ENCODE data around the gene DLL1. TPM values are rescaled to one million over a fixed set of nuclear protein-coding genes. Genes with fewer than 3 reads are reported as not detected.

DLL1 gene
- total RNA-seq, 1 donor from 2014 or later, result 1.8 TPM

DNA sequence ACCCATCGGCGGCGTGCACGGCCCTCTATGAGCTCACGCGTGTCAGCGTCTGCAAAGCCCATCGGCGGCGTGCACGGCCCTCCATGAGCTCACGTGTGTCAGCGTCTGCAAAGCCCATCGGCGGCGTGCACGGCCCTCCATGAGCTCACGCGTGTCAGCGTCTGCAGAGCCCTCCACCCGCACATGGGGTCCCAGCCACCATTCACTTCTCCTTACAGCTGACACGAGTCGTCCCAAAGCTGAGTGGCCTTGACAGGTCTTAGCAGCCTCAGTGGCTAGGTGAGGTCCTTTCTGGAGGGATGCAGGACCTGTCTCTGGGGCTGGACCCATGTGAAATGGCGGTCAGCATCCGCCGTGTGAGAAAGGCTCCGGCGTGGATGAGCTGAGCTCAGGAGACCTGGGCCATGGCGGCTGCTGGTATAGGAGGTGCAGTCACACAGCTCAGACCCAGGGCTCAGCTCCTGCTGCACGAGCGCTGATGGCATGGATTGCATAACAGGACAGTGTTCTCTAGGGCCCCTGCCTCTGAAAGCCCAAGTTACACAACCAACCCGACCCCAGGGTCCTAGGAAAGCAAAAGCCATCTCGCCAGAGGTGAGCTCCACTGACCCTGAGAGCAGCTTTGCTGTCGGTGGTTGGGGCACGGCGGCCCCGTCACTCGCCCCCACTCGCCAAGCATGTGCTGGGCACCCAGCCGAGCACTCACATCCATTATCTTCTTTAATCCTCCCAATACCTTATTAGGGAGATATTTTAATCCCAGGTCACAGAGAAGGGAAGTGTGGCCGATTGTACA, 38.9 kb downstream of the DLL1 start:
- no peak for DNase-seq (ENCODE audit: low read depth, low spot score)

DNA sequence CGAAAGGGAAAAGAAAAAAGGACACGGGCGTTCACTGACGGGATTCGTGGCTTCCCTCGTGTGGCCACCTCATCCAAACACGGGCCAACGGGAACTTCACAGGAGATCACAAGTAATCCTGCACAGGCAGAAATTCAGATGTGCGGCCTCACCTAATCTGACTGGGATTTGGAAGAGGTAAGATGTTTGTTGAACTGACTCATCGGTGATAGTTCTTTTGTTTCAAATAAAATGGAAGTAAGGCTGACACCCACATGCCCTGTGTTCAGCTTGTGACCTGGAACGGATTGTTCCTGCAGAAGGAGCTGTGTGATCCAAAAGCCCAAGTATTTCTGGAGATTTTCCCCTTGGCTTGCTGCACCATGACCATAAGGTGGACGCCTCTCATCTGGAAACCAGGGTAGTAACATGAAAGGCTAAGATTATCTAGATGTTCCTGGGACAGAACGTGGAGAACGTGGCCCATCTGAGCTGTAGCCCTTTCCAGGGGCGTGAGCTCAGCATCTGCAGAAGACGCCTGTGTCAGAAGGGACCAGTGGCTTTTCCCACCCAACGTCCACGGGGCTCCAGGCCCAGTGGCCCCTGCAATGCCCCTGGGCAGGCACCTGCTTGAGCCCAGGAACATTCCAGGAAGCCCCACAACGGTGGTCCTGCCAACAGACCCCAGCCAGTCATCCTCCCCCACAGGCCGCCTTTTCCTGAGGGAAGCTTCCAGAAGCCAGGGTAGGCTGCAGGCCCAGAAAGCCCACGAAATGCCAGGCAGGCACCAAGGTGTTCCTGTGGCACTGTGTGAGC, 39.7 kb downstream of the DLL1 start:
- no peak for DNase-seq (ENCODE audit: low read depth, low spot score)

DNA sequence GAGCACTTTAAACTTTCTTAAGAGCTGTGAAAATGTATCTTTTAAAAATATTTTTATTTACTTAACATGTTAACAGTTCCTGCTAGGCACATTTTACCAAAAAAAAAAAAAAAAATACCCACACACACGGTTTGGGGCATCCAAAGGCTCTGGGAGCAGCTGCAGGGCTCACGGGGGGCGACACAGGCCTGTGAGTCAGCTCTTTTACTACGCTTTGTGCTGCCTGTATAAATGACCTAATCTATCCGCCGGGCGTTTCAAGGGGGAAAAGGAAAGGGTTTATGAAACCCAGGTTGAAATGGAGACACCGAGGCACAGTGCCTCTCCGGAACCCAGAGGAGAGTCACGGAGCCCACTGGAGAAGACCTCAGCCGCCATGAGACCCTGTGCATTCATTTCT, 40.4 kb downstream of the DLL1 start:
- no peak for DNase-seq (ENCODE audit: low read depth, low spot score)

DNA sequence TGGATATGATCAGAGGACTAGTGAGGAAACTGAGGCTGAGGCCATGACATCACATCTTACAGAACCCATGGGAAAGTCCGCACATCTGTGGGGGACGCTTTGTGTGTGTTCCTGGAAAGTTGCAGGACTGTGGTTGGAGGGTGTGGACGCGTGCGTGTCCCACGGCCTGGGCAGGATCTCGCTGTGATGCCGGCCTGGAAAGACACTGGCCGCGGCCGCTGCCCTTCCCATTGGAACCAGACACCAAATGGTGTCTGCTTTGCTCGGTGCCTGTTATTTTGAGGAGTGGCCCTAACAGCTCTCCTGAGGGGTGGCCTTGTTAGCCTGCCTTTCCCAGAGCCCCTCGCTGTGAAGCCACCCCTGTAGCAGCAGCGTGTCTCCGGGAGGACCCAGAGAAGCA, 41.1 kb downstream of the DLL1 start:
- DNase-seq (ENCODE audit: low read depth, low spot score), result no peak

DNA sequence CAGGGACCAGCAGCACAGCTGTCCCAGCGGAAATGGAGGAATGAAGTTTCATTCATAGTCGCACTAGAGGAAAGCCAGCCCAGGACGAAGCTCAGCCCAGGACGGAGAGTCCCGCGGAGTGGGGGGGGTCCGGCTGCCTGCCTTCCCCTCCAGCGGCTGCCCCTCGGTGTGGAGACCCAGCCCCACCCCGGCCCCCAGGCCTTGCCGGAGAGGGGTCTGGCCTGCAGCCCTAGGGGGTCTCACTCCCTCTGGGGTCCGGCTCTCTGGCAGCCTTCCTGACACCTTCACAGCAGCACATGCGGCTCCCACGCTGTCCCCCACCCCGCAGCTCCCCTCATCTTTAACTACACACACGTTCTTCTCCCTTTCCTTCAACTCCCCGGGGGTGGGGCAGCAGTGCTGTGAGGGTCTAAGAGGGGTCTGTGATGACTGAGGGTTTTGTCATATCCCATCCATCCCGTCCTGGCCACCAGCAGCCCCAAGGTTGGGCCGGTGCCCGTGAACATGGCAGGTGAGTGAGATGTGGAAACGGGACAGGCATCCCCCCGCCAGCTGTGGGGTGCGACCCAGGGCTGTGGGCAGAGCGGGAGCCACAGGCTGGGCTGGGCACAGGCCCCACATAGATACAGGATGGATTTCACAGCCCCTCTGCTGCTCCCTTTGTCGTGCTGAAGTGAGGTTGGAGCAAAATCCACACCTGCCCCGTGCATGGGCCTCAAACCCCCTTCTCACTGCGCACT, 41.8 kb downstream of the DLL1 start:
- DNase-seq (ENCODE audit: low read depth, low spot score), result no peak

DNA sequence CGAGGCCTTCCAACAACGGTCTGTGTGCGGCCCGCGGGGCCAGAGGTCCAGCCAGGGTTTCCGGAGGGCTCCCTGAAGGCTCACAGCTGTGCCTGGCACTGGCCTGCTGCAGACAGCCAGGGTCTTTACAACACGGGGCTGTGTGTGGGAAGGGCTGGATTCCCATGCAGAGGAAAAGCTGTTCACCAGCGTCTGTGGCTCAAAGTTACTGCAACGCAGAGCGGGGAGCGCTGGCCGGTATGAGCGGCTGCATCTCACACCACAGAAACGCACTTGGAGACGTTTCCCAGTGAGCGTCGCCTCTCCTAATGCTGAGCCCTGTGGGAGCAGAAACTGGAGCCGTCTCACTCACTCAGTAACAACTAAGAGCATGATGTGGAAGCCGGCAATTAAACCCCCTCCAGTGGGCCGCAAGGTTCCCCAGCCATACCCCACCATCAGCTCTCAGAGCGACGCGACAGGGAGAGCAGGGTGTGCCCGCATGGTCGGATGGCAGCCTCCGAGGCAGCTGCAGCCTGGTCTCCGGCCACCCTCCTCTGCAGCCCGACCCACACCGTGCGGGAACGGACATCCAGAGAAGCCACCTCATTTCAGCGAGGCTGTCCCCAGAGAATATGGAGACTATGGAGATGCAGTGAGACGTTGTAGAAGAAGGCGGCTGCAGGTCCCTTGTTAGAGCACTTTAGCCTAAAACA, 42.6 kb downstream of the DLL1 start:
- no peak for DNase-seq (ENCODE audit: low read depth, low spot score)

DNA sequence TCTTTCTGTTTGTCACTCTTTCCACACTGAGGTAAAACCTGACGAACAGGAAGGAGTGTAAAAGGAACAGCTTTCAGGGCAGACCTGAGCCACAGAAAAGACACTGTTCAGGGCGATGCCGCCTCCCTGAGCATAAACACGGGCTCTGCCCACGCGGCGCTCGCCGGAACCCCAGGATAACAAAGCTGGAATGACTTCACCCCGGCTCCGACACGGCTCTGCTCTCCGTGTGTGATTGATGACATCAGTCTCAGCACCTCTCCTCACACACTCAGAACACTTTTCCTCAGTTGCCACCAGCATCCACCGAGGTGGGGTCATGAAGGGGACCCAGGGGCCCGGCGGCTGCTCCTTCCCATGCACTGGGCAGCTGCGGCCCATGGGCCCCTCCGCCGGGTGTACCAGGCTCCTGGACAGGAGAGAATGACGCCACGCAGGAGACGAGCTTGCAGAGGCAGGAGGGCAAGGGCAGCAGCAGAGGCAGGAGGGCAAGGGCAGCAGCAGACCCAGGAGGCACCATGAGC, 43.6 kb downstream of the DLL1 start:
- DNase-seq (ENCODE audit: low read depth, low spot score), result no peak

DNA sequence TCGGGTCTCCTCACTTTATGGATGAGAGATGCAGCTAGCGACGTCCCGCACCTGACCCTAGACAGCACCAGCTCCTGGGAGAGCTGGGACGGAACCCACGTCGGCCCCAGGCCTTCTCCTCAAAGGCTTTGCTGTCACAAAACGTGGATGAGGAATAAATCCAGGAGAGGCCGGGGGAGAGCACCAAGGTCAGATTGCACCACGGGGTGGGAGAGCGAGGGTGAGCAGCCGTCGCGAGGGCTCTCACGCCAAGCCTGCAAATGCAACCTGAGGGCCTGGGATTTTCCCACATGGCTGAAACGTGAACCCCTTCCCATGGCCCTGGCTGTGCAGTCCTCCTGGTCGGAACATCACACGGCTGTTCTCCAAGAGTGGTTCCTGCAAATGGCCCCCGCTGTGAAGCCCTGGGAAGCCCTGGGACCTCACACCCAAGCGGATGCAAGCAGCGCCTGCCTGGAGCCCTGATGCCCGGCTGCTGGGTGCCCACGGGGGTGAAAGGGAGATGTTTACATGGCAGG, 45.3 kb downstream of the DLL1 start:
- no peak for DNase-seq (ENCODE audit: low read depth, low spot score)

DNA sequence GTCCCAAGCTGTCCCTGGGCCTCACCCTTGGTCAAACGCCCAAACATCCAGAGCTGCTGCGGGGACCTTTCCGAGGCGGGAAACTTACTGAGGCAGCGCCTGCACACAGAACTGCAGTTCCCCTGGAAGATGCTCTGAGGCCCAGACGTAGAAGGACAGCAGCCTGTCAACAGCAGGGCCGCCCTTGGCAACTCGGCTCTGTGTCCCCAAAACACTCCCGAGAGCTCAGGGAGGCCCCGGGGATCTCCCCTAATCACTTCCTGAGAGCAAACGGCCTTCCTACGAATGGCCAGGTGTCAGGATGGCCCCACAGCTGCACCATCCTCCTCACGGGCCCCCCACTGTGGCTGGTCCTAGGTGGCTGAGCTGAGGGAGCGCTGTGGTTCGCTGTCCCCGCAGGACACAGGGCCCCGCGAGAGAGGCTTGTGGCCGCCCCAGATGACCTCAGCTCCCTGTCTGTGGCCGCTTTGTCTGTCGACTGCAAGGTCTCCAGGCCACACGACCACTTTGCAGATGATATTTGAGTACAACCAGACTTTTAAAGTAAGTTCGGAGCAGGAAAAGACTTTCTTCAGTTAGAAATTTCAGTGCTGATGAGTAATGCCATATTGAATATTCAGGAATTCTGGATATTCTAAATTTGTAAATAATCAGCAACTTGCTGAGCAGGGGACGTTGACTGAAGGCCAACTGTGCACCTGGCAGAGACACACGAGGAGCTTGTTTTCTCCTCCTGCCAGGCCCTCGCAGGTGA, 46.0 kb downstream of the DLL1 start:
- no peak for DNase-seq (ENCODE audit: low read depth, low spot score)

DNA sequence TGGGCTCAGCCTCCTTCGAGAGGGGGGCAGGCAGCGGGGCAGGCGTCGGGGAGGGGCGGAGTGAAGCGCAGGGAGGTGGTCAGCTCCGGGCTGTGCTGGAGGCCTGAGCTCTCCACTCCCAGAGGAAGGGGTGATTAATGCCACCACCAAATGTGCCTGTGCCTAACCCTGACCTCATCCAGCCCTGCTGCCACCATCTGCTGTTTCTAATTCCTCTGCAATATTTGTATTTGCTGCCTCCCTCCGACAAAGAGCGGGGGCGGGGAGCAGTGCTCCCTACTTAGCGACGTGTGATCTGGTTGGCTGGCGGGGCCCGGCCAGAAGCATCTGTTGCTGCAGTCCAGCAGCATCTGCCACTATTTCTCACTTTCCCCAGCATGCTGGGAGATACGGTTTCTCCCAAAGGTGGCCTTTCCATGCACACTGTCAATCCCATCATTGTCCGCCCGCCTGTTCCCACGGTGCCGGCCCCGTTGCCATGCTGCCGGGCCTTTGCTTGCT, 47.0 kb downstream of the DLL1 start:
- DNase-seq (ENCODE audit: low read depth, low spot score), result no peak

DNA sequence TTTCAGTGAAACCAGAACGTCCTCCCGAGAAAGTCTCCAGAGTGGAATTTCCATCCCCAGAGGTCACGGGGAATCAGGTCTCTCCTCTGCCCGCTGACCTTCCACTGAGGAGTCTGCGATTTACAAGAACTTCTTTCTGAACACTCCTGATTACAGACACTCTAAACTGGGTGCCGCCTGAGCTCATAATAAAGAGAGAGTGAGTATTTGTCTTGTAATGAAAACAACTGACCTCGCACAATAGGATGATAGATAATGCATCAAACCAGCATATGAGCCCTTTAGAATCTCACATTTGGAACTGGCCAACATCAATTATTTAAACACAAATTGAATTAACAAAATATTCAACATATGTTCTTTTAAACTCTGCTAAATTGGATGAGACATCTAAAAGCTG, 47.5 kb downstream of the DLL1 start:
- no peak for DNase-seq (ENCODE audit: low read depth, low spot score)

DNA sequence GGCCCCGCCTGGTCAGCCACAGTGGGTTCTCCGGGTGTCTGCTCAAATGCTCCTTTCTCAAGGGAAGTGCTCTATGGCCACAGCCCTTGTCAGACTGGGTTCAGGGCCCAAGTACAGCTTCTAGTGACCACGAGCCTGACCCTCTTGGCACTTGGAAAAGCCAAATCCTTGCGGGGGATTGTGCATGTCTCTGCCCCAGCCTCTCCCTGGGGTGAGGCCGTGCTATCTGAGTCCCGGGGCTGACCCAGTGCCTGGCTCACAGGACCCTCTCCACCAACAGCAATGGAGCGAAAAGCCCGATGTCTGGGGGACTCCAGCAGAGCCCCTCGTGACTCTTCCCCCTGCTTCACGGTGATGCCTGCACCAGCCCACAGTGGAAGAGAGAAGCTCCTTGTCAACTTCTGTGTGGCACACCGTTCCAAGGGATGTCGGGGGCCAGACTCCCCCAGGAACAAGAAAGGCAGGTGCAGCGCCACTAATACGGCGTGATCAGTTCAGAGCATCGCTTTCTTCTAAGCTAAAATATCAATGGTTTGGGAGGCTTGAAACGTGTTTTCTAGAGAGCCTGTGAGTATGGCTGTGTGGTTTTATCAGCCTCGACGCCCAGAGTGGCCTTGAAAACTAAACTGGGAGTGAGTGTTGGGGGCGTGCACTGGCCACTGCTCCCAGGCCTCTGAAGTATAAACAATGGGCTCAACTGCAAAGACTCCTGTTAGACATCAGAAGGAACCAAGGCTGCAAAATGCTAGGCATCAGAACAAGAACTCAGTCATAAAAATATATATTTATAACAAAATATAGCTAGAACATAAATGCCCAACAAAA, 51.9 kb downstream of the DLL1 start:
- DNase-seq (ENCODE audit: low read depth, low spot score), result no peak

DNA sequence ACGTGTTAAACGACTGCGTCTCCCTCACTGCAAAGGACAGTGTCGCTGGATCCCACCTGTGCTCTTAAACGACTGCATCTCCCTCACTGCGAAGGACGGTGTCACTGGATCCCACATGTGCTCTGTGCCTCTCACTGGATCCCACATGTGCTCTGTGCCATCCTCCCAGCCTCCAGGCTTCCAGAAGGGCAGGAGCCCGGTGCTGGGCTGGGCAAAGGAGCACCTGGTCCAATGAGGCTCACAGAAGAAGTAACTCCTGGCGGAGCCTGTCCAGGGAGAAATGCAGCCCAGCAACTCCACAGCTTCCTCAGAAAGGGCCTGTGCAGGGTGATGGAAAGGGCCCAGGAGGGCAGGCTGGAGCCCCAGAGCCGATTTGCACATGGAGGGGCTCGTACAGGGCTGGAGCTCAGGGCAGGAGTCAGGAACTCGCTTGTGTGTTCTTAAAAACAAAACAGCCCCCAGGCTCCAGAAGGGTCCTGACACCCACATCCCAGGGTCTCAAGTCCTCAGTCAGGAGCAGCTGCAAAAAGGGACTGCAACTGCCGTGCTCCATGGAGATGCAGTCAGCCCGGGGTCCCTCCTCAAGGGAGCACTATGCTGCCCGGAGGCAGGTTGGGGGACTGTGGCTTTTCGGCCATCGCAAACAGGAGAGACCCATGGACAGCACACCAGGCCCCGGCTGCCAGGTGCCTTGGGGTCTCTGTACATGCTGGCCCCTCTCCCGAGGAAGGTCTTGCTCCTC, 52.7 kb downstream of the DLL1 start:
- DNase-seq (ENCODE audit: low read depth, low spot score), result no peak

DNA sequence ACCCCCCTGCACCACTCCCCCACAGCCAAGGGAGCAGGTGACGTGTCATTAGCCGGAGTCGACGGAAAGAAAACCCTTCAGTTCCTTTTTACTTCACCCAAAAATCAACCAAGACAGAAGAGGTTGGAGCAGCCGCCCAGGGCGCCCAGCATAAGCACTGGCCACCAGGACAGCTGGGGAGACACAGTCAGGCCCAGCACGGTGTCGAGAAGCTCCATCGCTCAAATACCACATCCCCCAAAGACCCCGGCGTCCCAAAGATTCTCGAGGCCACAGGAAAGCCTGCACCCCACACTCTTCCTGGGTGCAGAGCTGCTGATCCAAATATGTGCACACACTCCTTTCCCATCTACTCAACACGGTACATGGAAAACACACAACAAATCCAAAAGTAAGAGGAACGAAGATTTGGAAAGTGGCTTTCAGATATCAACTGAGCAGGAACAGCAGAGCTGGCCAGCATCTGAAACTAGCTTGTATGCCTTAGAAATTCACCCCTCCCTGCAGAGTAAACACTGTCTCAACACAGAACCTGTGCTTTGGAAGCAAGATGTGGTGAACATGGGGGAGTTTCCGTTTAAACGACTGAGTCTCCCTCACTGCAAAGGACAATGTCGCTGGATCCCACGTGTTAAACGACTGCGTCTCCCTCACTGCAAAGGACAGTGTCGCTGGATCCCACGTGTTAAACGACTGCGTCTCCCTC, 54.6 kb downstream of the DLL1 start:
- no peak for DNase-seq (ENCODE audit: low read depth, low spot score)

DNA sequence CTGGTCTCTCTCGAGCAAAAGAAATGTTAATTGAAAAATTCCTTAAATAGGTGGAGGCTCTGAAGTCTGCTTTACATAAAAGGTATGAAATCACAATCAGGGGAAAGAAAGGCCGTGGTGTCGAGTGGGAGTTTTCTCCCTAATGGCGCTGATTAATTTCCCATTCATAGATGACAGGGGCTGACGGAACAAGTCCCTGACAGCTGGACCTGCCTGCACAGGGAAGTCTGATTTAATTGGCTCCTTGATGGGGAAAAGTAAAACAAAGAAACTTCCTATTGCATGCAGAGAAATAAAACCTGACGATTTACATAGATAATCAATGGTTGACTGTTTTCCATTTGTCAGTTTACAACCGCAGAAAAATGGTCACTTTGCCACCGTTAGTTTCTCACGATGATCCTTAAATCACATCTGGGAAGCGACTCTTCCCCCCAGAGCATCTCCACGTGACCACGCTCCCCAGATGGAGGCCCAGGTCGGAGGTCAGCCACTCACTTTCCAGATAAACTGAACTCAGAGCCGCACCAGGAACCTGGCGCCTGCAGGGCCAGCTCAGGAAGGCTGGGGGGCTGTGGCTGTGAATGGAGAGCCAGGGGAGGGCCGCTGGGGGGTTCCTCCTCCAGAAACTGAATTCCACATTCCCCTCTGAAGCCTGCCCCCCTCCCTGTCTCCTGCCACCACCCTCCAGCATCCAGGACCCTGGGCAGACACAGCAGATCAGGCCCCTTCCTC, 55.3 kb downstream of the DLL1 start:
- DNase-seq (ENCODE audit: low read depth, low spot score), result no peak

DNA sequence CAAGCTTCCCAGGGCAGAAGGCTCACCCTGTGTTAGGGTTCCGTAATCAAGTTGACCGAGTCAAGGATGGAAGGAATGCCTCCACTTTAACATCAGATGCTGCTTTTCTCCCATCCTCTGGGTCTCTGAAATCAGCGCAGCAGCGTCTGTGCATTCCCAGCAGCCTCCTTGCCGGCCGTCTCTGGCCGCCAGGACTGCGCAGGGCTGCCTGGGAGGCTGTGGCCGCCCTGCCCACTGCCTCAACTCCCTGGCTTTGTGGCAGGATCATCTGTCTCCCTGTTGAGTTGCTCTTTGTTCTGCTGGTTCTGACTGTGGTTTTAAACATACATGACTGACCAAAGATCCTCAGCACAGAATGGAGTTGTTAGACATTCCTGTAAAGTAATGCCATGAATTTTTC, 56.5 kb downstream of the DLL1 start:
- no peak for DNase-seq (ENCODE audit: low read depth, low spot score)
